SHP77 treated with DMSO at 0.1 percent for 48 hours (cell line): ENCODE measurements around the gene CD36.
"Not testable (repeated sequence)": the region's sequence is repeated elsewhere in the genome, so short reads cannot be mapped to it uniquely, and the experiment has no call there.

Experiments used
- DNase-seq: peaks from one replicate; lab custom pipeline; 2025; lab: John Stamatoyannopoulos, UW

Gene CD36

DNA sequence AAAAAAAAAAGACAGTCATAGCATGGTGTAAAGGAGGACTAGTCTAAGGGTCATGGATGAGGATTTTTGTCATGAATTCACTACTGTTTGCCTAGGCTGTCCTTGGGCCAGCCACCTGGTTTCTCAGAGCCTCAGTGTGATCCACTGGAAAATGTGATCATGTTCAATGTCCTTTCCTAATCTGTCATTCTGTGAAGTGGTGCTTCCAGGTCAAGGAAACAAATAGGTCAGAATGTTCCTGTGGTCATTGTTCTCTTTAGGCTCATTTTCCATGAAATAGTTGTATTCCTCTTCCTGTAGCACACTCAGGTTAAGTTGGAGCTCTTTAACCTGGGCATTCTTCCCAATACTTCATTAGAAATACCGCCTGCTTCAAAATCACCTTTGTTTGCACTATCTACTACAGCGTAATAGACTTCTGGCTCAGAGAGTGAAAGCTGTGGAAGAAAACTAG lies 16.5 kb downstream of the CD36 start:
- no peak for DNase-seq

DNA sequence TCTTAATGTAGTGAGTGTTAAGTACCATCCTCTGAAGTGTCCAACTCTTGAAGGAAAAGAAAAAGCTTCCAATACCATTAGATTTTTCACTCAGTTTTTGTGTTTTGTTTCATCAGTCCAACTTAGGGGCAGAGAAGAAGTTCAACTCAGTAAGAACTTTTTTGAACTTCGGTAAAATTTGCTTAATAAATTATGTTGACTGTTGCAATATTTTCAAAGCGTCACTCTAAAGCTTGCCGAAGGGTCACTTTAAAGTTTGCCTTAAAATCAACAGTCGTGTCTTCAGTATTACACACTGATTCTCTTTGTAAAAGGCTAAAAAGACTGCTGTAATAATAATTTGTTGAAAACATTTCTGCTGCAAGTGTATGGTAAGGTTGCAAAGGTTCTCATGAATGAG lies 17.6 kb downstream of the CD36 start:
- no peak for DNase-seq

DNA sequence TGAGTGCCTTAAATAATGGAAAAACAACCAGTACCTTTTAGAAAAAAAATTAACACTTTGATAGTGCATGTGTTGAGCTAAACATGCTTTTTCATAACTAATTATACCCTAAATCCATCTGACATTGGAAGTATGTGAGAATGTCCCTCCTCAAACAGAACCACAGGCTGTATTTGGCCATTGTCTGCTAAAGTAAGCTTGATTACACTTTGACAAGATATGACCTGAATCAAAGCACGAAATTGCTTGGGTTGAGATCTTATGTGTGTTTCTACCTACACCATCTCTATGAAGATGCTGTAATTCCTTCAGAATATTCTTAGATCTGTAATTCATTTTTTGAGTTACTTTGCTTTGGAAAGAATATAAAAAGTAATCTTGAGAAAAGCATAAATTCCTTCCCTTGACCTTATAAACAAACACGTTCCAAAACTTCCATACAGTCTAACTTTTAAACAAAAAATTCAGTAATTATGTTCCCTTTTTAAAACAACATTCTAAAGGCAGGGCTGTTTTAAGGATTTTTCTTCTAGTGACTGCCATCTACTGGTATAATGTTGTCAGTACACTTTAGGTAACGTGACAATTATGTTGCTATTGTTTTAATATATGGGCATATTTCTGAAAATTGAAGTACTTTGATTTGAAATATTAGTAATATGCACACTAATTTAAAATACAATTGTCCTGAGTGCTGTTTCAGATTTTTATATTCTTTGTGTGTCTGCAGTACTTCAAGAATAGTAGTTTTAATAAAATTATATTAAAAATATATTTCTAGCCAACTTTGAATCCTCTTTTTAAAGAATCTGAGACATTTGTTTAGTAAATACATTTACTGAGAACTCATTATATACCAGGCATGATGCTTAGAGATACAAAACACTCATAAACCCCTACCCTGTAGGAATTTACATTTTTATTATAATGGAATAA lies 20.9 kb downstream of the CD36 start:
- DNase-seq: peak; percentile 9

DNA sequence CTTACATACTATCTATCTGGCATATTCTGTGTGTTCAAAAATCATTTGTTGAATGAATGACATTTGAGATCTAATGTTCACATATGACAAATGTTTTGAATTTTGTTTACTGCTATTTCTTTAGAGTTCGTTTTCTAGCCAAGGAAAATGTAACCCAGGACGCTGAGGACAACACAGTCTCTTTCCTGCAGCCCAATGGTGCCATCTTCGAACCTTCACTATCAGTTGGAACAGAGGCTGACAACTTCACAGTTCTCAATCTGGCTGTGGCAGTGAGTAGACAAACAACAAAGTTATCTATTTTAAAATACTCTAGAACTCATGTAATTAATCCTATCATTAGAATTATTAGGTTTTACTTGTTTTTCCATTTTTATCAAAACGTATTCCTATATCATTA lies 22.5 kb downstream of the CD36 start:
- DNase-seq: no peak

DNA sequence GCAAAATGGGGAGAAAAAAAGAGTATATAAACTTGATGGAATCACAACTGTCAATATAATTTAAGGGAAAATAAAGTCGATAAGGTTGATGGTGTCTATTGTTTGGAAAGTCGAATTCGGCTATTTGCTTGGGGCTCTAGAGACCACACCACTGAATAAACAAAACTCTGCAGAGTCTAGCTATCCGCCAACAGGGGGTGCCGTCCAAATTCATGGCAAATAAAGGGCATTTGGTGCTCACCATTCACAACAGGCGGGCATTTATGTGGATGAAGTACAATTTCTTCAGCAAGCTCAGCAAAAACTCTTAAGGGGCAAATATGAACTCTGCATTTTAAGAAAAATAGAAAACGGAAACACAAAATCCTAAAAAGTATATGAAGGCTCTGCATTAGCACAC lies 23.3 kb downstream of the CD36 start:
- no peak for DNase-seq

DNA sequence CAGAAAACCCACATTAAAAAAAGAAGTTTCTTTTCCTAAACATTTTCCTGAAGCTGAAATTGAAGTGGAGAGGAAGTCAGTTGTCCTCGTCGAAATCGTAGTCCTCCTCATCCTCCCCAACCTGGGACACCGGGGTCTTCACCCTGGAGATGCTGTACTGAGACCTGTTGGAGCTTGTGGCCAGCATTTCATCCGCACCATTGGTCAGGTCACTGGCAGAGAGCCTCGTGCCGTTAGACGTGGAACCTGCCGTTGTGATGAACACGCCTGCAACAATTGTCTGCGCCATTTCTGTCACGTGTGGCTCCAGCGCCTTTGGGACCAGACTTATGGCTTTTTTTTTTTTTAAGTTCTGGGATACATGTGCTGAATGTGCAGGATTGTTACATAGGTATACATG lies 23.8 kb downstream of the CD36 start:
- no peak for DNase-seq

DNA sequence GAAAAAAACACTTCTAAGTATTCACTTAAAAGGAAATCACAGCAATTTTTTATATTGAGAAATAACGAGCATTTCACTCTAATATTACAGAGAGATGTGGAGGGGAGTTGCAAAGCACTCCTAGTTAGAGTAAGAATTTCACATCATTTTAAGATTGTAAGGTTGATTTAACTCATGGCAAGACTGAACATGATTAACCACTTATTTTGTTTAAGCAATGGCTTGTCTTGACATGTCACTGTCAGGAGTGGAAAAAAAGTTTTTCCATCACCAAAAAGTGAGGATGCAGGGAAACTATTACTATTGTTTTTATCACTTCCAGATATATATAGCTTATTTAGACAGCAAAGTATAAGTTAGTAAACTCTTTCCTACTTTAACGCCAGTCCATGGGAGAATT lies 27.1 kb downstream of the CD36 start:
- no peak for DNase-seq

DNA sequence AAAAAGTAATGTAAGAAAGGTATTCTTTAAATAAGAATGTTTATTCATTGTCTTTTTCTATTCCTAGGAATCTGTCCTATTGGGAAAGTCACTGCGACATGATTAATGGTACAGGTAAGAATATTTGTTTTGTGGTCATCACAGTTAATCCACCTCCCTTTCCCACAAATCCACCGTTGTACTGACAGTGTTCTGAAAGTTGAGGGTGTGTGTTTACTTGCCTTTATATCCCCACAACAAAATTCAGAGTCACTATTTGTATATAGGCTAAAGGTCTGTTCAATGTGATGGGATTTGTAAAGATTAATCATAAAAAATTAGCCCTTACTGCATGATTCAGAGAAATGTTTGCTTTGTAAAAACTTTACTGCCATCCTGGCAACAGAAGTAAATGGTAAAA lies 27.9 kb downstream of the CD36 start:
- no peak for DNase-seq

DNA sequence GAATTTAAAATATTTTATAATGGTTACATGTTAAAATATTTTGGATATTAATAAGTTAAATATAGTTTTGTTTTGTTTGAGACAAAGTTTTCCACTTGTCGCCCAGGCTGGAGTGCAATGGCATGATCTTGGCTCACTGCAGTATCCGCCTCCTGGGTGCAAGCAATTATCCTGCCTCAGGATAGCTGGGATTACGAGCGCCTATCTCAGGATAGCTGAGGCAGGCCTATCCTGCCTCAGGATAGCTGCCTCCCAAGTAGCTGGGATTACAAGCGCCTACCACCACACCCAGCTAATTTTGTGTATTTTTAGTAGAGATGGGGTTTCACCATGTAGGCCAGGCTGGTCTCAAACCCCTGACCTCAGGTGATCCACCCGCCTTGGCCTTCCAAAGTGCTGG lies 30.9 kb downstream of the CD36 start:
- not testable (repeated sequence) for DNase-seq

DNA sequence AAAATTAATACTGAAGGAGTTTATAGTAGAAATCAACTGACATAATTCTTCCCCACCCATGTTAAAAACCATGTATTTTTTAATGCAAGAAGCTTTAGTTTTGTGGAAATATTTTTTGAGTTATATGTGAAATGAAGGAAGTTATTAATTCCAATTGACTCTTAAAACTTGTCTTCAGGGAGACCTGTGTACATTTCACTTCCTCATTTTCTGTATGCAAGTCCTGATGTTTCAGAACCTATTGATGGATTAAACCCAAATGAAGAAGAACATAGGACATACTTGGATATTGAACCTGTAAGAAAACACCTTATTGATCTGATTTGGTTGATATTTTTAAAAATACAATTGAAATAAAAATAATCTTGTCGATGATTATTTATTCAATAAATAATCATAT lies 33.3 kb downstream of the CD36 start:
- DNase-seq: no peak

DNA sequence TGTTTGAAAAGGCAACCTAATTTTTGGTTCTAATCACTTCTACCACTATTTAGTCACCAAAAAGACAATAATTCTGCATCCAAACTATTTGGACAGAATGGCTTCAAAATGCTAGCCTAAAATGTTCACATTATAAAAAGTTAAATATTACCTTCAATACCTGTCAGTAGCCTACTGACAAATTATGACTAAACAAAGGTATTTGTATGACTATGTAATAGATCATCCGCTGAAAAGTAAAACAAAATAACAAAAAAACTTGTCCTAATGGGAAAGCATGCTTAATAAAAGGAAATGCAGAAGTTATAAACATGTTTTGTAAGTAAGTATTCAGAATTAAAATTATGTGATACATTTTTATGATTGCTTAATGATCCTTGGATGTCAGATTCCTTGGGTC lies 36.6 kb downstream of the CD36 start:
- DNase-seq: no peak

DNA sequence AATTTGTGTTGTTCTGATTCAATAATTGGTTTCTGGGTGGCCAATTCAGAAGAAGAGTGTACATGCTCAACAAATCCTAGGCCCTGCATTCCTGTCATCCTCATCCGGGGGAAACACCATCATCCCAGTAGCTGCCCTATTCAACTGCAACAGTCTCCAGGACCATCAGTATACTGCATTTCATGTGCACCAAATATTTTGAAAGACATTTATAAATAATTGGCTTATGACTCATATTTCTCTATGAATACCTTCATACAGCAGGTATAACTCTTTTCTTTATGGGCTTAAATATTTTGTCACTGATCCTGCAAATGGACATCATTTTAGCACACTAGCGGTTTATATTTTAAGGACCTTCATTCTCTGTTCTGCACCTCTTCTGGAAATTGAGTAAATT lies 38.0 kb downstream of the CD36 start:
- no peak for DNase-seq

DNA sequence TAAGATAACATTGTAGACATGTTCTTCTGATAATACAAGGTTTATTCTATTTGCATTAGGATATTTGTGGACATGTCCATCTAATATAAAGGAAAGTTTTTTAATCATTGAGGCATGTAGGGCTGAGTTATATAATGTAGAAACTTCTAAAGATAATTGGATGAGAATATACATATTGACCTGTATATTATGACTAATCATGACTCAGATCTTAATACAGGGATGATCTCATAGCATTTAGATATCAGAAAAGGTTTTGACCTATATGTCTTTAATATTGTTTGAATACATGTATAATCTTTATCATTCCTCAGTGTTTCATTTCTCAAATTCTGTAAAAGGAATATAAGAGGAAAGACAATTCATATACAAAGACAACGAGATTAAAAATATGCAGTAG lies 39.2 kb downstream of the CD36 start:
- no peak for DNase-seq

DNA sequence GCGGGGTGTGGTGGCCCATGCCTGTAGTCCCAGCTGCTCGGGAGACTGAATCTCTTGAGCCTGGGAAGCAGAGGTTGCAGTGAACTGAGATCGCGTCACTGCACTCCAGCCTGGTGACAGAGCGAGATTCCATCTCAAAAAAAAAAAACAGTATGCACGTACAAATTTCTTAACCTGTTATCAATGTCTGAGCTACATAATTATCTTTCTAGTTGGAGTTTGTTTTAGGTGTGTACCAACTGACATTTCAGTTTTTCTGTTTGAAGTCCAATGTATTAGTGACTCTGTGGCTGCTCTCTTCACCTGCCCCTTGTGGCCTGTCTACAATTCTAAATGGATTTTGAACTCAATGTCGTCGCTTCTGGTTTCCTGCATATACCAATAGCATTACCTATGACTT lies 40.3 kb downstream of the CD36 start:
- no peak for DNase-seq

DNA sequence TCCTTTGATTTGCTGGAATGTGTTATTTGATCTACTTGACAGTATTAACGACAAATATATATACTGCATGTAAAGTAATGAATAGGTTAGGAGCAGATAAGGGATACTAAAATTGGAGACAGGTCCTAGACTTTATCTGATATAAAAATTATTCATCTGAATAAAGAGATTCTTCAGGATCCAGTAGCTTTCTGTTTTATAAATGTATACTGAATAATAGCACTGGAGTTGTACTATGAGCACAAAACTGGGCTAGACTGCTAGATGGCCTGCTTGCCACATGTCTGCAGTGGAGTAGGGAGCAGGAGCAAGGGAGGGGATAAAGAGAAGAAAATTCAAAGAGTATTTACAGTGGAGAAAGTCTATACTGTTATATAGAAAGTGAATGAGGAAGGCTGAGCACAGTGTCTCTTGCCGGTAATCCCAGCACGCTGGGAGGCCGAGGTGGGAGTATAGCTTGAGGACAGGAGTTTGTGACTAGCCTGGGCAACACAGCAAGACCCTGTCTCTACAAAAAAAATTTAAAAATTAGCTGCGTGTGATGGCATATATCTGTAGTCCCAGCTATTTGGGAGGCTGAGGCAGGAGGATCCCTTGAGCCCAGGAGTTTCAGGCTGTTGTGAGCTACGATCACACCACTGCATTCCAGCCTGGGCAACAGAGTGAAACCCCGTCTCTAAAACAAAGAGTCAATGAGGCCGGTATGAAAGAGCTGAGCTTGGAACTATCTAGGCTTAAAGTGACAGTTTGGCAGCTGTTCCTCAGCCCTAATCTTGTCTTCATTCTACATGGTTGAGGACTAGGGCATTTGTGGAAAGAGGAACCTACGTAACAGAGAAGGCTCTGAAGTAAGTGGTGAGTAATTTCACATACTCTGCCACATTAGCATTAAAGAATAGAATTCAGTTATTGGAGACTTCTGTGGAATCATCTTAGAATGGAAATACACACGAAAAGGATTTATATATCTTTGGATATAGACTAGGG lies 41.8 kb downstream of the CD36 start:
- no peak for DNase-seq

DNA sequence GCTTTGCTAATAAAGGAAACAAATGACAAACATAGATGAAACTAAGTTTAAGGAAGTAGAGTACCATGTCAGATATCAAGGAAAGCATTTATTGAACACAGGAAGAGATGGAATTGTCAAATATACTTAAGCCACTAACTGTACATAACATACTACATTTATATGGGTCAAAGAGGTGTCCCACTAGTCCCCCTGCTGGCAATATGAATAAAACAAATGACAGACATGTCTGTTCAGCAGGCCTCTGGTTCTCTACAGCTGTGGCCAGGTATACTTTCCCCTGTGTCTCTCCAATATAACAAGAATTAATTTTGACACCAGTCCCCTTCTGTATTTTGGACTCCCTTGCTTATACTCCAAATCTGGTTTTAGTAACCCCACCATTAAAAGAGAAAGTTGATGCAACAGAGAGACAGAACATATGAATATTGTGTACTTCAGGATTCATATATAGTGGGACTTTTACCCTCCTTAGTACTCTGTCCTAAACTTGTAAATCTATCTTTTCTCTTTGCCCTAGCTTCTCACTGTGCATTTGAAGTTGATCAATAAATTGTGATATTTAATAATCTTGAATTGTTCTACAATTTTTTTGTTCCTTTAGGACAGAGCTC lies 42.9 kb downstream of the CD36 start:
- DNase-seq: peak; percentile 16

DNA sequence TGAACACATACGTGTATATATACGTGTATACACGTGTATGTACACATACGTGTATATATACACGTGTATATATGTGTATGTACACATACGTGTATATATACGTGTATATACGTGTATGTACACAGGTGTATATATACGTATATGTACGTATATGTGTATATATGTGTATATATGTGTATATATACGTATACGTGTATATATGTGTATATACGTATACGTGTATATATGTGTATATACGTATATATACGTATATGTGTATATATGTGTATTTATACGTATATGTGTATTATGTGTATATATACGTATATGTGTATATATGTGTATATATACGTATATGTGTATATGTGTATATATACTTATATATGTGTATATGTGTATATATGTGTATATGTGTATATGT lies 44.3 kb downstream of the CD36 start:
- no peak for DNase-seq

DNA sequence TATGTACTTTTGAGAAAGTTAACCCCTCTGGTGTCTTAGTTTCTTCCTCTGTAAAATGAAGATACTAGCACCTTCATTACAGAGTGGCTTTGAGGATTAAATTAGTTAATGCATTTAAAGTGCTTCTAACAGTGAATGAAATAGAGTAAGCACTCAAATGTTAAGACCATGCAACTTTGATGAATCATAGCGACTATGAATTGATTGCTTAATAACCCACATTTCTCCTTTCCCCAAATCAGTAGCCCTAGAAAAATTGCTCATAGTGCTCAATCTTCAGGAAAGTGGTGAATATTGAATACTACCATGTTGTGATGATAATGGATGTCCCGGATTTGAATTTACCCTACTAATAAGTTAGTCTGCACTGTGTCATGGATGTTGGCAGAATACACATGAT lies 48.1 kb downstream of the CD36 start:
- DNase-seq: no peak

DNA sequence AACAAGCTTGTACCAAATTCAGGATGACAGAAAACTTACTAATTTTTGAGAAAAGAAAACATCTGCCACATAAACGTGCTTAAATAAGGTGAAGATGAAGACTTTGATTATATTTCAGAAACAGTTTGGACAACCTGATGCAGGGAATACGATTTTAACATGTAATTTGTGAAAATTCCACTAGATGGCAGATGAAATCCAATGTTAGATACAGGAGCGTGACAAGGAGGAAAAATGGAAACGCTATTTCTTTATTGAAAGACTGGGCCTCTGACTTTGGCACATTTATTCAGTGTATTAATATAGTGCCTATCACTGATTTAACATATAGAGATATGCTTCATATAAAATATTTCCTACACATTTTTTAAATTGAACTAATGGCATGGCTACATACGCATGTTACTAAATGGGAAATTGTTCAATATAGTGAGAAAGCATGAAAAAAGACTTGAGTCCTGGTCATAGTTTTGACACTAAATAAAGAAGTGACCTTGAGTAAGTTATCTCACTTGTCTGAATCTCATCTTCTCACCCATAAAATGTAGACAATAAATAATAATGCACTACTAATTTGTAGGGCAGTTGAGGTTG lies 60.7 kb downstream of the CD36 start:
- DNase-seq: peak; percentile 42

DNA sequence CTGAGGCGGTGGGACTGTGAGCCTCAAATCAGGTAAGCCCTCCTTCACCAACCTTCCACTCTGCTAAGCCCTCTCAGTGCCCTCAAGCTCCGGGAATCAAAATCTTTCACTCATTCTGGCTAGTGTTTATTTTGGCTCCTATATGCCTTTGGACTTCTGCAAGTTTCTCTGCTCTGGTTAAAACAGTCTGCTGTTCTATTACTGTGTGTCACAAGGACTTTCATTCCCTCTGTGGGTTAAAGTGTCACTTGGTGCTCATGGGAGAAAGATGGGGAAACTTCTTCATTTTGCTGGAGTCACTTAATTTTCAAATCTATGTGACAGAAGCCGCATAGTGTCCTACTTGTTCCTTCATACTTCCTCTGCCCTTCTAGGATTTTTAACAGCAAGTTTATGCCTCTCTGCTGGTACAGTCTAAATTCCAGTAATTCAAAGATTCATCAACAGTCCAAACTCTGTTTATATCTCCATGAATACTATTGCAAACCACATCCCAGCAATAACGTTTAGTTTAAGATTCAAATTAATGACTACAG lies 61.3 kb downstream of the CD36 start:
- no peak for DNase-seq

DNA sequence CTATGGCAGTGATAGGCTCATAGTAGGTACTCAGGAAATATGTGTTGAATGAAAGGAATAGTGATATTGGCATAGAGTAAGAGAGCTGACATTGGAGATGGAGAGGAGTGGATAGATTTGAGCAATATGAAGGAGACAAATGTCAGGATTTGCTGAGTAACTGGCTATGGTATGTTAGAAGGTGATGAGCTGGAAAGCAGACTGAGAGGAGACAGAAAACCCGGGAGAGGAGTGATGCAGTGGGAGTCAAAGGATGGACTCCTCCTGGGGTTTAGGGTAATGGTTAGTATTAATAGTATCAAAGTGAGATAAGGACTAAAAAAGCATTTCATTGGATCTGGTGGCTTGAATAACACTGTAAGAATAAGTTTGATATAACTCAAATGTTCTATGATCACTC lies 64.8 kb downstream of the CD36 start:
- DNase-seq: no peak
